HG03159 (cell line): ENCODE results near the gene NUCKS1.
A peak's percentile ranks its signal among the peaks of the same experiment; 100 is the strongest.

Experiments used
- ATAC-seq: cut with Tn5 transposase; IDR thresholded peaks from one replicate; pipeline ENCODE4 v1.9.1; 2021; ENCODE audit warnings: mild to moderate bottlenecking, moderate library complexity; ENCODE audit not compliant: unreplicated experiment

Gene NUCKS1, protein sequence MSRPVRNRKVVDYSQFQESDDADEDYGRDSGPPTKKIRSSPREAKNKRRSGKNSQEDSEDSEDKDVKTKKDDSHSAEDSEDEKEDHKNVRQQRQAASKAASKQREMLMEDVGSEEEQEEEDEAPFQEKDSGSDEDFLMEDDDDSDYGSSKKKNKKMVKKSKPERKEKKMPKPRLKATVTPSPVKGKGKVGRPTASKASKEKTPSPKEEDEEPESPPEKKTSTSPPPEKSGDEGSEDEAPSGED

GRCh38 chr1:205750138-205751035, at the start of gene NUCKS1:
NUCKS1 (minus strand) TSS chr1:205750182; CDS start chr1:205749973, 209 bp downstream.
- ATAC-seq: peak; percentile 73

- ATAC-seq: no peak
Measured at GRCh38 chr1:205798577-205798976, 48.6 kb upstream of the NUCKS1 start.

GRCh38 chr1:205797168-205797567, 47.2 kb upstream of the NUCKS1 start:
- ATAC-seq: no peak

DNA sequence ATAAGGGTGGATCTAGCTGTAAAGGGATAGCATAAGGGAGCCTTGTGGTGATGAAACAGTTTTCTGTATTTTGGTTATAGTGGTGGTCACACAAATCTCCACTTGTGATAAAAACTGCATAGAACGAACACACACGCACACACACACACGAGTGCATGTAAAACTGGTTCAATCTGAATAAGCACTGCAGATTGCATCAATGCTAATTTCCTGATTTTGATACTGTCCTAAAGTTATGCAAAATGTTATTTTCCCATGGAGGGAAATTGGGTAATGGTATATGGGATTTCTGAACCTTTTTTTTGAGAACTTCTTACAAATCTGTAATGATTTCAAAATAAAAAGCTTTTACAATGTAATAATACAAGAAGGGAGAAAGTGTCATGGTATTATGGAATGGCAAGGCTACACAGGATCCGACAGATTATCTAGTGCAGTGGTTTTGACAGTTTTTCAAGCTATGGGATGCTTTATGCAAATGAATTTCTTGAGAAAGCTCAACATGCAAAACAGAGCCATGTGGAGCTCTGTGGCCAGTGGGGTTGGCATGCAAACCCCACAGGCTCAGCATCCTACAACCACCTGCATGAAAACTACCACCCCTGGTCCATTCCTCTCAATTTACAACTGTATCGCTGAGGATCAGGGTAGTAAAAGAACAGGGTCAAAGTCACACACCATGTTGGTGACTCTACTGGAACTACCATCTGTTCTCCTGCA, 44.2 kb upstream of the NUCKS1 start:
- no peak for ATAC-seq

- no peak for ATAC-seq
Measured at GRCh38 chr1:205792961-205793673, 43.1 kb upstream of the NUCKS1 start.

GRCh38 chr1:205792481-205792881, 42.5 kb upstream of the NUCKS1 start:
- ATAC-seq: no peak

DNA sequence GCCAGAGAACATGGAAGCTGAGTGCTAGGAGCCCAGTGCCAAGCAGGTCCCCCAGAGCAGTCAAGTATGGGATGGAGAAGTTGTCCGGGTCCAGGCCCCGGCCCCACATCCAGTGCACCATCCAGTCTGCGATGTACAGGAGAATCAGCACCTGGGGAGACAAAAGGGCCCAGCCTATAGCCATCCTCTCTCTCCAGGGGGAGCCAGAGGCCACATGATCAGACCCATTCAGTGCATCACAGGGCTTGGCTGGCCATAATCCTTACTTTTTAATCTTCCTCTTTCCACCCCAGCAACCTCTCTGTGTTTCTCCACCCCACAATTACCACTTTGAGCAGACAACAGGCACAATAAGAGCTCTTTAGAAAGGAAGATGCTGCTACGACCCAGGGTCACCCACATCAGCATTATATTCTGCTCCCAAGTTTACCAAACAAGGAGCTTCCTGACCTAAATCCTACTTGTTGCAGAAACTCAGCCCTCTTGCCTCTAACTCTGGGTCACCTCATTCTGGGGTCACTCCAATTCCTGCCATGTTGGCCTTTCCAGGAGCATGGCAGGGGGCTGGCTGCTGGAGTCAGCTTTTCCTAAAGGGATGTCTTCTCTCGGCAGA, 41.7 kb upstream of the NUCKS1 start:
- ATAC-seq: peak; percentile 70

- no peak for ATAC-seq
Measured at GRCh38 chr1:205787287-205787916, 37.4 kb upstream of the NUCKS1 start.

DNA sequence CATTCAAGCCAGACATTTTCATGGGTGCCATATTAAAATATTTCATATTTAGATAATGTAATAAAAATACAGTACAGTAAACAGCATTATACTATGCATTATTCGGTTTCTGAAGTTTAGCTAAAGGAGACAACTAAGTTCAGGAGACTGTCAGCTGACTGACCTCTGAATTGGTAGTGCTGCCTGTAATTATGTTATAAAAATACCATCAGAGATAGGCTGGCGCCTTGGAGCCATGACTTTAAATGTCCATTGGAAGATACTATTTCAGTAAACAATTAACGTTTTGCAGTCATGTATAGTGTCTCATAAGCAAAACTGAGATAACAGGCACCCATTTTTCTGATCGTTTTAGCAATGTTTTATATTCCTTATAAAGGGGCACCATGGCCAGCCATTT, 36.6 kb upstream of the NUCKS1 start:
- no peak for ATAC-seq

- ATAC-seq: no peak
Measured at GRCh38 chr1:205785446-205785845, 35.5 kb upstream of the NUCKS1 start.

DNA sequence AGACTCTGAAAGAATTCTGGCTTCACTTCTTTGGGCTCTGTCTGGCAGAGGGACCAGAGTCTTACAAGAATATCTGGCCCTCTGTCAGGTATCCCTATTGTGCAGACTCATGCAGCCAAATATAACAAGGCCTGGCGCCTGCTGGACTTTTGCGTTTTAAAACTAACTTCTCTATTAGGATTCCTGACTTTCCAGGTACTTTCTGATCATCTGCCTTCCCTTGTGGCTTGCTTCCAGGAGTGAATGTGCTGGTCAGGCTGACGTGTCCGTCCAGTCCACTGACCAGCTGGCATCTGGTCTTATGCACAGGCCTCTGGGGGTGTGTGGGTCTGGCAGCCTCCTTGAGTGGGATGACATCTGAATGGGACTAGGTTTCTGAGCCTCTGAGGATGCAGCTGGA, 33.9 kb upstream of the NUCKS1 start:
- no peak for ATAC-seq

- ATAC-seq: no peak
Measured at GRCh38 chr1:205783433-205783795, 33.4 kb upstream of the NUCKS1 start.

DNA sequence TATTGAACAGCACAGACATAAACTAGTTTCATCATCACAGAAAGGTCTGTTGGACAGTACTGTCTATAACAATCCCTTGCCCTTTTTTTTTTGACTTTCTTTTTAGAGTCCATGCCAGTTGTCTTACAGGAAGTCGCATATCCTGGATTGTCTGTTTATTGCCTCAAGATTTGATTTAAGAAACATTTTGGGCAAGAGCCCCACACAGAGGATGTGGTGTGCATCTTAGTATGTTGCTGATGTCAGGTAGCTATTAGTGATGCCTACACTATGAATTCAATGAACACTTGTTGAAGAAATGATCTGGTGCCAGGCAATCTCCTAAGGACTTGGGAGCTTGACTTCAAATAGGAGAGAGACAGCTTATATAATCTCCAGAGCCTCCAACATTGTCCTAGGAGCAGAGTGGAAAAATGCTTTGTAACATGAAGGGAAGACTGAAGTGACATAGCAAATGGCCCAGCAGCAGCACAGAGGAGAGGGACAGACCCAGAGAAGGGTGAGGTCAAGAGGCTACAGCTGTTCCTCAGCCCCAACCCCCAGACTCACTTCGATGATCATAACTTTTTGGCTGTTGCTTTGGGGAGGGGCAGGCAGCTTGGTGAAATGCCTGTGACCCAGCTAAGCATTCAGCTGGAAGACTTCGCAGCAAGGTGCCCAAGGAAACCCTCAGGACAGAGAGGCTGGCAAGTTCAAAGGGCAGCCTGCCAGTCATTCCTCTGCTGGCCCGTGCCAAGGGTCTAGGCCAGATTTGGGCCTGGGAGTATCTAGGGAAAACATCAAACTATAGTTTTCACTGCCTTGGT, 32.8 kb upstream of the NUCKS1 start:
- no peak for ATAC-seq

- ATAC-seq: no peak
Measured at GRCh38 chr1:205780335-205780734, 30.4 kb upstream of the NUCKS1 start.

GRCh38 chr1:205777994-205778393, 28.0 kb upstream of the NUCKS1 start:
- ATAC-seq: no peak

DNA sequence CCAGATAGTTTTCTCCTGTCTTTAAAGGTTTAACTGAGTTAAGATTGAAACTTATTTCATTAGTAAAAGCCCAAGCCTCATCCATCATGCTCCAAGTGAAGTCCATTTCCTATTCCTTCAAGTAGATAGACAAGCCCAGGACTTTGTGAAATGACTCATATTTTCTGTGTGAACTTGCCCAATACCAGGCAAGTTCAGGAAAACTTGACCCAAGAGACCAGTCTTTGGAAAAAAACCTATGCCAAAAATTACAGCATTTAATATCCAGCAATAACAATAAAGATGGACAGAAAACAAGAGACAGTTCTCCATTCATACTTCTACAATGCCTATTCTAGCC, 25.7 kb upstream of the NUCKS1 start:
- ATAC-seq: no peak

- peak; percentile 88 for ATAC-seq
Measured at GRCh38 chr1:205775015-205775716, 25.2 kb upstream of the NUCKS1 start, which contains the start of gene RAB29. RAB29 (minus strand) TSS chr1:205775482; CDS start chr1:205774956, 526 bp downstream.

DNA sequence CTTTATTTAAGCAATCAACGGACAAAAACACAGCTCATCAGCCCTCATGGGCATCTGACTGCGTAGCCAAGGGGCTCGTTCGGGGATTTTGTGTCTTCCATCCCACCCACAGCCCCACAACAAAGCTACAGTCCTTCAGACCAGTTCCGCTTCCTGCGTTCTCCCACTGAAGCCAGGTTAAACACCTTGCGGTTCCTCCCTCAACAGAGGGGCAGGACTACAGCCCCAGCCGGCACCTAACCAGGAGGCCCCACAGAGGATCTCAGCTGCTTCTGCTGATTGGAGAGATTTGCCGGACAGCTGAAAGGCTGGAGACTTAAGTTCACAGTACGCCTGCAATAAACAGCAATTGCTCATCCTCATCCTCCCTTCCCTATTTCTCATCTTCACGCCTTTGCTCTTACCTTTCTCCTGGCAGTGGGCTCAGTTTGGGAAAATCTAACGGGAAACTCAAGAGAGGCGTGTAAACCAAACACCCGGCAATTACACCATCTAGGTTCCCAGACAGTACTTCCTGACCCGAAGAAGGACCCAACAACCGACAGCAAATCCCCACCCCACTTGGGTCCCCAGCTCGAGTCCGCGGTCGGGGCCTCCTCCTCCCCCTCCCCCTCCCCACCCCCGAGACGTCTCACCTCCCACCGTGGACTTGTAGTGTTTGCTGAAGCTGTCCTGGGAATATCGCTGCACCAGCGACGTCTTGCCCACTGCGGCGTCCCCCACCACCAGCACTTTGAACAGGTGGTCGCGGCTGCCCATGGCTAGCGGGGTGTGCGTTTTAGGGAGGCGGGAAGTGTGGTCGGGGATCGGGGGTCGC, 24.4 kb upstream of the NUCKS1 start:
- ATAC-seq: peak; percentile 24
